ENCODE data around the gene PRR22.

- TF ChIP-seq POLR2A (IDR thresholded peaks at IDR 0.05) (no peak), EP300 (IDR thresholded peaks at IDR 0.05) (no peak), POLR2AphosphoS5 (IDR thresholded peaks at IDR 0.05) (no peak)
- TF ChIP-seq, protein P1, sequence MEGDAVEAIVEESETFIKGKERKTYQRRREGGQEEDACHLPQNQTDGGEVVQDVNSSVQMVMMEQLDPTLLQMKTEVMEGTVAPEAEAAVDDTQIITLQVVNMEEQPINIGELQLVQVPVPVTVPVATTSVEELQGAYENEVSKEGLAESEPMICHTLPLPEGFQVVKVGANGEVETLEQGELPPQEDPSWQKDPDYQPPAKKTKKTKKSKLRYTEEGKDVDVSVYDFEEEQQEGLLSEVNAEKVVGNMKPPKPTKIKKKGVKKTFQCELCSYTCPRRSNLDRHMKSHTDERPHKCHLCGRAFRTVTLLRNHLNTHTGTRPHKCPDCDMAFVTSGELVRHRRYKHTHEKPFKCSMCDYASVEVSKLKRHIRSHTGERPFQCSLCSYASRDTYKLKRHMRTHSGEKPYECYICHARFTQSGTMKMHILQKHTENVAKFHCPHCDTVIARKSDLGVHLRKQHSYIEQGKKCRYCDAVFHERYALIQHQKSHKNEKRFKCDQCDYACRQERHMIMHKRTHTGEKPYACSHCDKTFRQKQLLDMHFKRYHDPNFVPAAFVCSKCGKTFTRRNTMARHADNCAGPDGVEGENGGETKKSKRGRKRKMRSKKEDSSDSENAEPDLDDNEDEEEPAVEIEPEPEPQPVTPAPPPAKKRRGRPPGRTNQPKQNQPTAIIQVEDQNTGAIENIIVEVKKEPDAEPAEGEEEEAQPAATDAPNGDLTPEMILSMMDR (IDR thresholded peaks at IDR 0.05), result no peak
Measured at GRCh38 chr19:5822181-5822844, 37.8 kb upstream of the PRR22 start.

Data from suprapubic skin (tissue), 4 donors.